ENCODE results near the gene LDLRAD3.

Gene LDLRAD3

GRCh38 chr11:36110668-36111410 lies 167.0 kb downstream of the LDLRAD3 start:
- DNase-seq, result no peak

- DNase-seq, result no peak
Observed at GRCh38 chr11:36114095-36114494, 170.2 kb downstream of the LDLRAD3 start.

GRCh38 chr11:36115378-36115801 lies 171.5 kb downstream of the LDLRAD3 start:
- no peak for DNase-seq

GRCh38 chr11:36116161-36116560 lies 172.3 kb downstream of the LDLRAD3 start:
- DNase-seq, result no peak

- DNase-seq, result no peak
Observed at GRCh38 chr11:36118084-36118483, 174.2 kb downstream of the LDLRAD3 start.

- no peak for DNase-seq
Observed at GRCh38 chr11:36119300-36119699, 175.4 kb downstream of the LDLRAD3 start.

- DNase-seq, result no peak
Observed at GRCh38 chr11:36121054-36121453, 177.2 kb downstream of the LDLRAD3 start.

- DNase-seq, result no peak
Observed at GRCh38 chr11:36122671-36123070, 178.8 kb downstream of the LDLRAD3 start.

- DNase-seq, result no peak
Observed at GRCh38 chr11:36123336-36124101, 179.7 kb downstream of the LDLRAD3 start.

GRCh38 chr11:36126678-36127077 lies 182.8 kb downstream of the LDLRAD3 start:
- DNase-seq, result no peak

GRCh38 chr11:36127550-36127949 lies 183.7 kb downstream of the LDLRAD3 start:
- no peak for DNase-seq

GRCh38 chr11:36129955-36130354 lies 186.1 kb downstream of the LDLRAD3 start:
- no peak for DNase-seq

GRCh38 chr11:36130401-36130800 lies 186.5 kb downstream of the LDLRAD3 start:
- DNase-seq, result no peak

- DNase-seq, result no peak
Observed at GRCh38 chr11:36131721-36132397, 188.0 kb downstream of the LDLRAD3 start.

GRCh38 chr11:36132940-36133339 lies 189.1 kb downstream of the LDLRAD3 start:
- DNase-seq, result no peak

- no peak for DNase-seq
Observed at GRCh38 chr11:36135076-36135475, 191.2 kb downstream of the LDLRAD3 start.

GRCh38 chr11:36139767-36140166 lies 195.9 kb downstream of the LDLRAD3 start:
- DNase-seq, result no peak

GRCh38 chr11:36141196-36141953 lies 197.5 kb downstream of the LDLRAD3 start:
- DNase-seq, result no peak

- DNase-seq, result no peak
Observed at GRCh38 chr11:36141956-36142355, 198.1 kb downstream of the LDLRAD3 start.

GRCh38 chr11:36142439-36142838 lies 198.6 kb downstream of the LDLRAD3 start:
- DNase-seq, result no peak

- DNase-seq, result no peak
Observed at GRCh38 chr11:36142879-36143278, 199.0 kb downstream of the LDLRAD3 start.

- DNase-seq, result no peak
Observed at GRCh38 chr11:36146437-36146836, 202.6 kb downstream of the LDLRAD3 start.

GRCh38 chr11:36147491-36147890 lies 203.6 kb downstream of the LDLRAD3 start:
- DNase-seq, result no peak

Measured in activated T-cell treated with anti-CD3 and anti-CD28 coated beads for 4 hours (primary cell).